KMS-11 (cell line): ENCODE measurements around the gene IRF8.
"Not testable (repeated sequence)": the region's sequence is repeated elsewhere in the genome, so short reads cannot be mapped to it uniquely, and the experiment has no call there.

Experiments used
- H2AFZ ChIP-seq: fragments of 200-600 bp; sonication (generic); 2 replicates; pipeline ENCODE4 v1.6.1; 2016; ENCODE audit warnings: antibody characterized with exemption, mixed run types, low read depth
- H3K27ac ChIP-seq: fragments of 200-600 bp; sonication (generic); 2 replicates; pipeline ENCODE4 v1.6.1; 2016; ENCODE audit warnings: mild to moderate bottlenecking, mixed run types
- H3K27me3 ChIP-seq: fragments of 200-600 bp; sonication (generic); 2 replicates; pipeline ENCODE4 v1.6.1; 2017; ENCODE audit warnings: mild to moderate bottlenecking, low read depth, mixed run types, moderate library complexity; ENCODE audit not compliant: insufficient read depth
- H3K36me3 ChIP-seq: fragments of 200-600 bp; sonication (generic); 2 replicates; pipeline ENCODE4 v1.6.1; 2017; ENCODE audit warnings: mild to moderate bottlenecking, mixed run types; ENCODE audit not compliant: insufficient read depth
- H3K4me1 ChIP-seq: fragments of 200-600 bp; sonication (generic); 2 replicates; pipeline ENCODE4 v1.6.1; 2016; ENCODE audit warnings: mild to moderate bottlenecking, low read depth, mixed run types; ENCODE audit not compliant: poor library complexity, severe bottlenecking
- H3K4me2 ChIP-seq: fragments of 200-600 bp; sonication (generic); 2 replicates; pipeline ENCODE4 v1.7.0; 2016; ENCODE audit warnings: mild to moderate bottlenecking, mixed run types
- H3K4me3 ChIP-seq: fragments of 200-600 bp; sonication (generic); IDR thresholded peaks from 2 replicates; pipeline ENCODE4 v1.6.1; 2017; ENCODE audit warnings: low read depth, low read length, mixed read lengths; ENCODE audit not compliant: insufficient read depth
- H3K79me2 ChIP-seq: fragments of 200-600 bp; sonication (generic); 2 replicates; pipeline ENCODE4 v1.6.1; 2016; ENCODE audit warnings: low read depth, mixed run types; ENCODE audit not compliant: insufficient read depth
- H3K9ac ChIP-seq: fragments of 200-600 bp; sonication (generic); 2 replicates; pipeline ENCODE4 v1.6.1; 2016; ENCODE audit warnings: mild to moderate bottlenecking, mixed run types
- H4K20me1 ChIP-seq: fragments of 200-600 bp; sonication (generic); 2 replicates; pipeline ENCODE4 v1.6.1; 2016; ENCODE audit warnings: mild to moderate bottlenecking, mixed run types; ENCODE audit not compliant: insufficient read depth
- CTCF ChIP-seq: fragments of 200-600 bp; sonication (generic); conservative IDR thresholded peaks from 2 replicates; pipeline ENCODE4 v1.6.1; 2017; ENCODE audit warnings: low read depth, mild to moderate bottlenecking, antibody characterized with exemption, low read length, moderate library complexity, mixed read lengths

IRF8 gene

DNA sequence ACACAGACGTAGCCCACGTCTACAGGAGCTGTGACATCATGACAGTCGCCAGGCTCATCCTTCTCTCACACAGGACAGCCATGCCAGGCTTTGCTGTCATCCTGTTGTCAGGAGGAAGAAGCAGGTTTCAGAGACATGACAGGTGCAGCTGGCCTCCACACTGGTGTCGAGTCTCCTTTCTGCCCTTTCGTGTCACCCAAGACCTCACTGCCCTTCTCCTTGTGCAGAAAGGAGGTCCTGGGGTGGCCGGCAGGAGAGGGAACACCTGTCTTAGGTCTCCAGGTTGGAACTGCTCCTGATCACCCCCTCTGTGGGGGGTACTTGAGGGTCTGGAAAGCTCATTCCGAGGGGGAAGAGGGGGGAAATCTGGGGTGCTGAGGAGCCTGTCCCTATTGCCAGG, 41.6 kb upstream of the IRF8 start:
- no peak overlapping the region for H3K9ac ChIP-seq
- H3K79me2 ChIP-seq = no peaks in the 10 kb centered on the region
- no peak overlapping the region for H3K27ac ChIP-seq
- H2AFZ ChIP-seq = no peak overlapping the region
- H3K4me2 ChIP-seq = no peak overlapping the region
- H3K36me3 ChIP-seq = no peaks in the 10 kb centered on the region
- H3K27me3 ChIP-seq = peaks cover 33% of the 10 kb centered on the region; the same call in 1 of the 2 replicates
- TF ChIP-seq CTCF = no peak
- no peak overlapping the region for H3K4me3 ChIP-seq
- no peaks in the 10 kb centered on the region for H4K20me1 ChIP-seq
- no peaks in the 10 kb centered on the region for H3K4me1 ChIP-seq

DNA sequence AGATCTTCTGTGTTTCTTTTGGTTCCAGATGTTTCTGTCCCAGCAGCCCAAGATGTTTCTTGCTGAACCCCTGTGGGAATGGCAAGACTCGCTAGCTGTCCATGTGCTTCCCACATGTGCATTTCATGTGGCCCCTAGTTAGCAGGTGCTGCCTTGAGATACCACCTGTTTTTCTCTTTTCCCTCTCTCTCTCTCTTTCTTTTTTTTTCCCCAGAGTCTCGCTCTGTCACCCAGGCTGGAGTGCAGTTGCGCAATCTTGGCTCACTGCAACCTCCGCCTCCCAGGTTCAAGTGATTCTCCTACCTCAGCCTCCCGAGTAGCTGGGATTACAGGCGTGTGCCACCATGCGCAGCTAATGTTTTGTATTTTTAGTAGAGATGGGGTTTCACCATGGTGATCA, 40.4 kb upstream of the IRF8 start:
- not testable (repeated sequence) for H3K4me2 ChIP-seq

DNA sequence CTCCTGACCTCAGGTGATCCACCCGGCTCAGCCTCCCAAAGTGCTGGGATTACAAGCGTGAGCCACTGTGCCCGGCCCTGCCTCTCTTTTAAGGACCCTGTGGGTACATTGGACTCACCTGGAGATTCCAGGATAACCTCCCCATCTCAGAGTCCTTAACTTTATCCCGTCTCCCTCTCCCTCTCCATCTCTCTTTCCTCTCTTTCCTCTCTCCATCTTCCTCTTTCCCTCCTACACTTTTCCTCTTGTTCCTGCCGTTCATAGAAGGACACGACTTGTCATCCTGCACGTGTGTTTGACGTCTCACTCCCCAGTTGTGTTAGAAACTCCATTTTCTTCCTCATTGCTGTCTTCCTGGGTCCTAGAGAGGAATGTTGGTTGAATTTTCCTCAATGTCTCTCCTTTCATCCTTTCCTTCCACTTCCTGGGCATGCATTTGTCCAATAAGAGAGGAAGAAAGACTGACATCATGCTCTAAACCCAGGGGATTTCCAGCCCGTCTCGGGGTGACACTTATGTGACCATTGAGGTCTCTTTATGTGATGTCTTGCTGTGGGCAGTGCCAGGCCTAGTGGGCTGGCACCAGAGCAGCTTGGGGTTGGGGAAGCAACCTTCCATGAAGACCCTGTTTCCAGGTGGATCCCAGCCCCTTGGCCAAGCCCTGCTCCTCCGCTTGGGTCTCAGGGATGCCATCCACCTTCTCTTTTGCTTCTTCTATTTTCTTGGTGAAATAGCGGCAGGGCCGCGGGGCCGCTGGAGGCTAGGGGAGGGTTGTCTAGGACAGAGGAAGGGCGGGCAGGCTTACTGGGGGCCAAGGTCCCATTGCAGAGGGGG, 39.8 kb upstream of the IRF8 start:
- Histone ChIP-seq H3K9ac (no peak overlapping the region), H4K20me1 (no peaks in the 10 kb centered on the region), H3K27me3 (peaks cover 23% of the 10 kb centered on the region; the same call in 1 of the 2 replicates), H3K36me3 (no peaks in the 10 kb centered on the region), H3K27ac (no peak overlapping the region), H3K79me2 (no peaks in the 10 kb centered on the region), H2AFZ (peak overlapping the region; percentile 4; the same call in 1 of the 2 replicates), H3K4me3 (no peak overlapping the region), H3K4me2 (no peak overlapping the region), H3K4me1 (no peaks in the 10 kb centered on the region)
- no peak for TF ChIP-seq CTCF

More for the DNA sequence above, 40.4 kb upstream of the IRF8 start:
- not testable (repeated sequence) for H2AFZ ChIP-seq, H3K27ac ChIP-seq, H3K36me3 ChIP-seq, H3K79me2 ChIP-seq, H3K4me3 ChIP-seq, H3K9ac ChIP-seq, H4K20me1 ChIP-seq, H3K4me1 ChIP-seq
- H3K27me3 ChIP-seq = peaks cover 28% of the 10 kb centered on the region; the same call in 1 of the 2 replicates

DNA sequence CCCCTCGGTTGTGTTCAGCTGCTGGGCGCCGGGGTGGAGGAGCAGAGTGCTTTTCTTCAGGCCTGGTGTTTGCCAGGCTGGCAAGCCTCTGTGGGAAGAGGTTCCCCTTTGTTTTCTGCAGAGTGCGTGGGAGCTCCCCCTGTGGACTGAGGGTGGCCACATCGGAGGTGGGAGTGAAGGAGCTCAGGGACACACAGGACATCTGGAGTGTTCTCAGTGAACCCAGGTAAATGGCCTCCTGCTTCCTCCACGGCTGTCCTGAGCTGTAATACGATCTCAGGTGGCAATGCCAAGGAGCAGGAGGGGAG, 39.2 kb upstream of the IRF8 start:
- no peaks in the 10 kb centered on the region for H3K79me2 ChIP-seq
- H3K36me3 ChIP-seq = no peaks in the 10 kb centered on the region
- H3K9ac ChIP-seq = no peak overlapping the region
- H3K27me3 ChIP-seq = peaks cover 18% of the 10 kb centered on the region; the same call in 1 of the 2 replicates
- TF ChIP-seq CTCF = no peak
- H3K27ac ChIP-seq = no peak overlapping the region
- H3K4me1 ChIP-seq = no peaks in the 10 kb centered on the region
- no peak overlapping the region for H3K4me3 ChIP-seq
- H3K4me2 ChIP-seq = no peak overlapping the region
- no peak overlapping the region for H2AFZ ChIP-seq
- H4K20me1 ChIP-seq = no peaks in the 10 kb centered on the region

DNA sequence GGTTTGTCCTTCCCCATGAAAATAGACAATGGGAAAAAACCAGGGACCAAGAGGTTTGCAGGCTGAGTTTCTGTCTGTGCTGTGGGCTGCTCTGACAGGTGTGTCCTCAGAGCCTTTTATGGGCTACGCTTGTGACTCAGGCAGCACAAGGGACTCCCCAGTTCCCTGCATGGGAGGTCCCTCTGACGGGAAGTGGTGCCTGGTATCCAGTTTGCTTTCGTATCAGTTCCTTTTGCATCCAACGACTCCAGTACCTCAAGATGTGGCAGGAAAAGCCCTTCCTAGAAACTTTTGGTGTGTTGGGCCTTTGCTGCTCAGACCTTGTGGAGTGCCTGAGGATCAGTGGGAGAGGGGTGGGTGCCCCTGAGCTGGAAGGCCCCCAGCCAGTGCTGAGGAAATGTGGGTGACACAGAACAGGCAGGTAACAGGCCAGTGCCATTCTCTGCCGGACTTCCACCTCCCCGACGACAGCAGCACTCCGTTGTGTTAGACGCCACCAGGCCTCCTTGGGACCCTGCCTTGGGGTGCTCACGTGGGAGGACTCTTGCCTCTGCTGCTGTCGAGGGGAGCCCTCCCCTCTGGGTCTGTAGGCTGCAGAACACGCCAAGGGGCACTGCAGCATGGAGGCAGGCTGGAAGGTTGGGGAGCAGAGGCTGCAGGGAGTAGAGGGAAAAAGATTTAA, 38.4 kb upstream of the IRF8 start:
- Histone ChIP-seq H3K9ac (no peak overlapping the region), H3K4me3 (no peak overlapping the region), H4K20me1 (no peaks in the 10 kb centered on the region), H3K27ac (no peak overlapping the region), H2AFZ (no peak overlapping the region), H3K4me2 (no peak overlapping the region), H3K4me1 (no peaks in the 10 kb centered on the region), H3K36me3 (no peaks in the 10 kb centered on the region), H3K27me3 (peaks cover 17% of the 10 kb centered on the region; the same call in 1 of the 2 replicates), H3K79me2 (no peaks in the 10 kb centered on the region)
- TF ChIP-seq CTCF = no peak
